Stomach (tissue), 4 donors: ENCODE data around the gene TRAF7.

Experiments used
- POLR2A ChIP-seq, 4 donors: fragments of 450-650 bp; IDR thresholded peaks; one replicate each; pipeline ENCODE4 v1.6.1; 2016; ENCODE audit warnings: antibody characterized with exemption in 4 of 4, control low read depth in 2 of 4, mild to moderate bottlenecking in 1 of 4, moderate library complexity in 1 of 4
- POLR2AphosphoS5 ChIP-seq, 3 donors: sonication (generic); formaldehyde crosslinking; IDR thresholded peaks; one replicate each; pipeline ENCODE4 v1.6.1; 2016; ENCODE audit warnings: antibody characterized with exemption in 3 of 3
- TF ChIP-seq, protein P1 (sequence below), 7 experiments: fragments of 450-650 bp in 4 of 7; fragments of 200-600 bp in 3 of 7; sonication (generic) in 3 of 7; IDR thresholded peaks; one replicate each; pipeline ENCODE4 v1.5.1; 2016 to 2019; ENCODE audit warnings: antibody characterized with exemption in 7 of 7, control low read depth in 2 of 7, mild to moderate bottlenecking in 1 of 7

DNA sequence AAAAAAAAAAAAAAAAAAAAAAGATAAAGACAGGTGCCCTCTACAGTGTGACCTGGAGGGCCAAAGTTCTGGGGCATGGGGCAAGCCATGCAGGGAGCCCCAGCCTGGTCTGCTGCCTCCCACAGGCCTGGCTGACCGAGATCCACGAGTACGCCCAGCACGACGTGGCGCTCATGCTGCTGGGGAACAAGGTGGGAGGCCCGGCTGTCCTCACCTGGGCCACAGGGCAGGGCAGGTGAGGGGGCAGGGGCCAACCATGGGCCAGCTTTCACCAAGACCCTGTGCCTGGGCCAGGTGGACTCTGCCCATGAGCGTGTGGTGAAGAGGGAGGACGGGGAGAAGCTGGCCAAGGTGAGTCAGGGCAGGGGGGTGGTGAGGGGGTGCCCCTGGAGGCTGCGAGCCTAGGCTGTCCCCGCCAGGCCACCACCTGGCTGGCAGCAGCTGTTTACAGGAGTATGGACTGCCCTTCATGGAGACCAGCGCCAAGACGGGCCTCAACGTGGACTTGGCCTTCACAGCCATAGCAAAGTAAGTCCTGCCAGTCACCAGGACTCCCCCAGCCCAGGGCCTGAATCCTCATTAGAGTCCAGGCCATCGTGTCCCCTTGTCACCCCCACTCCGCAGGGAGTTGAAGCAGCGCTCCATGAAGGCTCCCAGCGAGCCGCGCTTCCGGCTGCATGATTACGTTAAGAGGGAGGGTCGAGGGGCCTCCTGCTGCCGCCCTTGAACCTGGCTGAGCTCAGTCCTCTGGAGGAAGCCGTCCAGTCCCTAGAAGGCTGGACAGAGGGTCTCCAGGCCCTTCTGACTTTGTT lies 2.7 kb upstream of the TRAF7 start:
- TF ChIP-seq, protein P1, sequence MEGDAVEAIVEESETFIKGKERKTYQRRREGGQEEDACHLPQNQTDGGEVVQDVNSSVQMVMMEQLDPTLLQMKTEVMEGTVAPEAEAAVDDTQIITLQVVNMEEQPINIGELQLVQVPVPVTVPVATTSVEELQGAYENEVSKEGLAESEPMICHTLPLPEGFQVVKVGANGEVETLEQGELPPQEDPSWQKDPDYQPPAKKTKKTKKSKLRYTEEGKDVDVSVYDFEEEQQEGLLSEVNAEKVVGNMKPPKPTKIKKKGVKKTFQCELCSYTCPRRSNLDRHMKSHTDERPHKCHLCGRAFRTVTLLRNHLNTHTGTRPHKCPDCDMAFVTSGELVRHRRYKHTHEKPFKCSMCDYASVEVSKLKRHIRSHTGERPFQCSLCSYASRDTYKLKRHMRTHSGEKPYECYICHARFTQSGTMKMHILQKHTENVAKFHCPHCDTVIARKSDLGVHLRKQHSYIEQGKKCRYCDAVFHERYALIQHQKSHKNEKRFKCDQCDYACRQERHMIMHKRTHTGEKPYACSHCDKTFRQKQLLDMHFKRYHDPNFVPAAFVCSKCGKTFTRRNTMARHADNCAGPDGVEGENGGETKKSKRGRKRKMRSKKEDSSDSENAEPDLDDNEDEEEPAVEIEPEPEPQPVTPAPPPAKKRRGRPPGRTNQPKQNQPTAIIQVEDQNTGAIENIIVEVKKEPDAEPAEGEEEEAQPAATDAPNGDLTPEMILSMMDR (IDR thresholded peaks at IDR 0.05), result no peak
- TF ChIP-seq POLR2AphosphoS5 (IDR thresholded peaks at IDR 0.05) (peak in 1 of 3 donors; percentile 1), POLR2A (IDR thresholded peaks at IDR 0.05) (no peak)
